RPMI7951 (cell line): ENCODE results near the gene ALS2CL. TPM values are rescaled to one million over a fixed set of nuclear protein-coding genes. Genes with fewer than 3 reads are reported as not detected.

Source experiments
- DNase-seq: peaks from one replicate; pipeline ENCODE4 v3.0.0-alpha.2; 2012; ENCODE audit warnings: low read depth
- total RNA-seq: library from RNA; depleted of rRNA; stranded (reverse); fragments of >200 nt; shearing (Covaris generic); gene quantifications from 2 replicates; pipeline ENCODE4 v1.2.3, GENCODE V29; 2014

Gene ALS2CL
- total RNA-seq, 1 experiment from 2014 or later = 1.2 TPM

DNA sequence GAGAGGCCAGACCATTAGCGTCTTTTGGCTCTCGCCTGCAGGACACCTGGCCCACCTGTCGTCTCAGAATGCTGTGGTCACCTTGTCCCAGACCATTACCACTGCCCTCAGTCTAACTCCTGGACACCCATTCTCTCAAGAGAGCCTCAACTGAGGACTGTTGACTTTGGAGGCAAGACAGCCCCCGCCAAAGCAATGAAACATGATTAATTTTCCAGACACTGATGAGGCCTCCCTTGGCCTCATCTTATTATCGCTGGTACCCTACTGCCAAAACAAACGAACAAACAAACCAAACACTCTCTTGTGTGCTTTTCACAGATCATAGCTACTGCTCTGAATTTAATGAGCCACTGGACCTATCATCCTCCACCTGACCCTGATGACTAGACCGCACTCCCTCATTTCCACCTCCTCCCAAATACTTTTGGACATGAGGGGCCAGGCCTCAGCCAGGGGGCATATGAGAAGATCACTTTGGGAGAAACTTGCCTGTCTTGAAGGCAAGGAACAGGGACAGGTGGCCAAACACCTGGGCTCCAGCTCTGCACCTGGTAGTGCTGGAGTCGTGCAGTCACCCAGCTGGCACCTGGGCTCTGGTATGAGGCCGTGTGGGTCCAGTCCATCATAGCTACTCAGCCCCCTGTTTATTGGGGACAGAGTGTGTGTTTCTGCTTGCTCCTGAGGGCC is 27.6 kb downstream of the ALS2CL start:
- DNase-seq = no peak

DNA sequence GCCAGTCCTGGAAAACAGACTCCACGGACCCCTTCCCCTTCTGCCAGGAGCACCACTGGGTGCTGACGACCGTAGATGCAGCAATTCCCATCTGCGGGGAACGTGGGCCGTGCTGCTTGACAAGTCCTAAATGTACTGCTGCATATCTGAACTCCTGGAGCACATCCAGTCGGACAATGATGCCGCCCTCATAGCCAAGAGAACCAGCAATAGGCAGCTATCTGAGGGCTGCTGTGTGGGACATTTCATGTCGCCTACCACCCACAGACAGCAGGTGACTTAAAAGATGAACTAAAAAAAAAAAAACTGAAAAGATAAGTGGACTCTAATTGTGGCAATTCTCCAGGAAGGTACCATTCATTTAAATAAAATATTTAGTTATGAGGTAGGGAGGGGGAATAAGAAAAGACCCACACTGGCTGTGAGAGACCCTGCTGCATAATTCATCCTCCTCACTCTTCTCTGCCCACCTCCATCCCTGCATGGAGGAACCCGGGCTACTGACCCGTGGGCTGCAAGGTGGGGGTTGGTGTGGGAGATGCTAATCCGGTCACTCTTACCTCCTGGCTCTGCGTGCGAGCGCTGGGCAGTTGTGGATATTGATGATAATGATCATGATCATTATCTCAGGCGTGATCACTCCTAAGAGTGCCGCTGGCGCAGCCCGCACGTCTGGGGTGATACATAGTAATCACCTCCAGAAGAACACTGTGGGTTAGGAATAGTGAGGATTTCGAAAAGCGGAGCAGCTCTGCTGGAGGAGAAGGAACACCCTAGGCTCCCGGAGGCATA is 28.3 kb downstream of the ALS2CL start:
- no peak for DNase-seq

DNA sequence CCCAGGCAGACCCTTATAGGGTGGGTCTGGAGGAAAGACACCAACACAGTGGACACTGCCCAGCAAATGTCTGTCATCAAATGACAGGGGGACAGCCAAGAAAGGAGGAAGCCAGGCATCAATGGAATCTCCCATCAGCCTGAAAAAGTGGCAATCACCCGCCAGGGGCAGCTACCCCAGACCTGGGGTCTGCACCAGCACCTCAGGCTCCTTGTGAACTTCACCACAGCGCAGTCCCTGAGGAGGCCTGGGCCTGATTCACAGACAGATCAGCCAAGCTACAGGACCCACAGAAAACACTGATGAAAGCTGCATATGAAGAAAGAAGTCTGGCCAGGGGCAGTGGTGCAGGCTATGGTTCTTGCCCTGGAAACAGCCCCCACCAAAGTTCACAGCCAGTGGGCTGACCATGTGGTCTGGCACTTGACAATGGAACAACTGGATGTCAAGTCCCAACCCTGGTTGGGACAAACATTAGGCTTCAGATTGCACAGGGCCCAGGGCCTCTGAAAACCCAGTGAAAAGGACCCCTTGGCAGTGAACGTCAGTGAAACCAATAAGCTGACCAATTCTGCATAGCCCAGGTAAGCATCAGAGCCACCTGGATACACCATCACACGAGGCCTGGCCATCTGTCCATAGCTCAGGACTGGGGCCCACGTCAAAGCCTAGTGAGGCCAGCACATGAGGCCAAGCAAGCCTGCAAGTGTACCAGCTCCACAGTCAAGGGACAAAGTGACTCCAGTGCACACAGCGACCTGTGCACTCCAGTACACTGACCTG is 29.1 kb downstream of the ALS2CL start:
- DNase-seq = no peak

DNA sequence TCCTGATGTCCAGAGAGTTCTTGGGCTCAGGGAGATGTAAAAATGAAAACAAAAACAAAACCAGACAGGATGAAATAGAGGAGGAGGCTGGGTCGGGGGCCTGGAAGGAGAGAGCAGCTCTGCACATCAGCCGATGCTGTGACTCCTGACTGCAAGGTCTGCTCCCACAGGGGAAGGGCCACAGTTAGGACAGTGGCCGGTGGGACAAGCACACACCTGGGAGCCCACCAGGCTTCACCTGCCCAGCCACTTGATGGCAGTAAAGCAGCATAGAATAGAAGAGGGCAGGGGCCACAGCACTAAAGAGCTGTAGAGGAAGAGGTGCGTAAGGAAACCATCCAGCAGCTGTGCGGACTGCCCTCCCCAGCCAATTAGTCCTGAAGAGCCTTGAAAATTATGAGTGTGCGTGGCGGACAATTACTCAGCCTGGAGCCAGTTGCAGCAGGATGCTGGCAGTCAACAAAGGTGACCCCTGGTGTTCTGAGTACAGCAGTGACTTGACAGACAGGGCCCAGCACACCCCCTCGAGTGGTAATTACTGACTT is 29.8 kb downstream of the ALS2CL start:
- DNase-seq = peak; percentile 47

DNA sequence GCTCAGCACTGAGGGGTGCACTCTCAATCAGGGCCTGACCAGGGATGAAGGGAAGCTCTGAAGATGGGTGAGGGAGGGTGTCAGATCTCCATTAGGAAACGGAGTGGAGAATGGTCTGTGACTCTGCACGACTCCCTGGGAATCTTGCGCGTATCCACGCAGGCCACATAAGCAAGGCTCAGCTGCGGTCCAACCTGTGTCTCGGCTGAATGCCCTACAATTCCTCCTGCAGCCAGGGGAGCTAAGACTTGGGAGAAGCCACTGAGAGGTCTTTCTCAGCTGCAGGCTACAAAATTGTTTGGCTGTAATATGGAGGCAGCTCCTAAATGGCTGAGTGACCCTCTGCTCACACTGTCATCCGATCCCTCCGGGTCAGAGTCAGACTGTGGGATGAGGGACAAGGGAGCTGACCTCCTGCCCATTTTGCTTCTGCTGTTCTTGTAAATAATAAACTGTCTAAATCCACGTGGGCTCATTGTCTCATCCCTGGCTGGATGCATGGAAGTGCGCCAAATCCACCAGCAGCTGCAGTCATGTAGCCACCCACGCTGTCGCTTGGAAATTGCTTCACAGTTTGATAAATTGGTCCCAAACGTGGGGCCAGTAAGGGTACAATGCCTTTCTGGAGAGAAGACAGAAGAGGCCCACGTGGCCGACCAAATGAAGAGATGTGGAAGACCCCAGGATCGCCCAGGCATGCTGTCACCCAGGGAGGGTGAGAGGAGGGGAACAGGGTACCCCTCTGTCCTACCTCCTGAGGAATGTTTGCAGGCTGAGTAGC is 30.5 kb downstream of the ALS2CL start:
- peak; percentile 78 for DNase-seq

DNA sequence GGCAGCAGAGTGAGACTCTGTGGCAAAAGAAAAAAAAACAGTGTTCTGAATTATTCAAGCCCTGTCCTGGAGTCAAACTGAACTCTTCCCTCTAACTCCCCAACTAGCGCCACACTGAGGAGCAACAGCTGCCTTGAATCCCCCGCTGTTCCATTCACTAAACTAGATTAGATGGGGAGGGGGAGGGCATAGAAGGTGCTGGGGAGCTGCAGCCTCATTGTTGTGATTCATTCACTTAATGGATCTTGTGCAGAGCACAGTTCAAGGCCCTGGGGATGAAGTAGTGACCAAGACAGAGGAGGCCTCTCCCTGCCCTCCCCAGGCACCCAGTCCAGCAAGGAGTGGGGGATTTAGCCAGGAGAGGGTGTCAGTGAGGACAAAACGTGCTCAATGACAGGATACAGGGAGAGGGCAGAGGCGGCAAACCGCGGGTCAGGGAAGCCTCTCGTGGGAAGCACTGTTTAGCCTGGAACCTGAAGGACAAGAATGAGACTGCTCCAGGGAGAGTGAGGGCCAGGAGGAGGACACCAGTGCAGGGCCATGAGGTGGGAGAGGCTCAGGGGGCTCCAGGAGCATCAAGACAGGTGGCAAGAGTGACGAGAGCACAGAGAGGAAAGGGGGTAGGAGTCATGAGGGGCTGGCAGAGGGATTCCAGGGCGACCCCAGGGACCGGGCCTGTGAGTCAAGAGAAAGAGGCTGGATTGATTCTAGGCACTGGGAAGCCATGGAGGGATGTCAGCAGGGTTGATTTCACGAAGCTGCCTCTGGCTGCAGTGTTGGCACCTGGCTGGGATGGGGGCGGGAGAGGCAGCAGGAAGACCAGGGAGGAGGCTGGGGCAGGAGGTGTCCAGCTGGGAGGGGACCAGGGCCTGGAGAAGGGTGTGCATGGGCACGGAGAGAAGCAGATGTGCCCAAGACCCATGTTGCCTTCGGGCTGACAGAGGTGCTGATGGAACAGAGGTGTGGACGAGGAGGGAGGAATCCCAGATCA is 31.4 kb downstream of the ALS2CL start:
- DNase-seq = no peak

DNA sequence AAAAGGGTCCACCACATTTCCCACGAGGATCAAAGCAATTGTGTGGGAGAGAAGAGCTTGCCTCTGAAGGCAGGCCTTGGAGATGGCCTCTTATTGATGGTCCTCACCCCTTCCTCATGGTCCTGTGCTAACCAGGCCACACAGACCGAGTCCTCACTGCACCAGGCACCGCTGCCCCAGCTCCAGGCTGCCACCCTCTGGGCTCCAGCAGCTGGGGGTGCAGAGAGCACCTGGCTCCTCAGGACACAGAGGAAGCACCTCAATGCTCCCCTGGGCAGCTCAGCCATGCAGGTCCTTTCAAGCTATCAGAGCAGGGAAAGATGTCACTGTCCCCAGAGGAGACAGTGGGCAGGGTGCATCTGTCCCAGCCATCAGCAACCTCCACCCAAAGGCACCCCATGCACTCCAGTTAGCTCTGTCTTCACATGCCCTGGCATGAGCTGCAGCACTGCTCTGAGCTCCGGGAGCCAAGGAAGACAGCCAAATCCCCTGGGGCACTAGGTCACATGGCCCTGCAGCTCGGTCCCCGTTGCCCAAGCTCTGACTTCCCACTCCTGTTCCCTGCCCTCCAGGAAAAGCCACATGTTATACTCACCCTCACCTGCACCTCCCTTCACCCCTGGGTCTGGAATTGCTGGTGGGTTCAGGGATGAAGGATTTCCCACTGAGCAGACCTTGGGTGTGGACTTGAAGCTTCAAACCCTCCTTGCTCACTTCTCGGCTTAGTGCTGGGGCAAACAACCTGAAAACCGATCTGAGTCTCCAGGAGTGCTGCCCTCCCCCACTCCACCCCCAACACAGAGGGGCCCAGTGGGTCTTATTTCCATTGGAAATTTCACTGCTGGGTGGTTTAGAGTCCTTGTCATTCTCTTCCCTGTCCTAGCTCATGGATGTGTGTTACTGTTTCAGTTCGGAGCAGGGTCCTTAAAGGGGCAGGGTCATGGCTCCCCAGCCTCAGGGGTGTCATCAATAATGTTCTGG is 32.6 kb downstream of the ALS2CL start:
- DNase-seq = peak; percentile 62

DNA sequence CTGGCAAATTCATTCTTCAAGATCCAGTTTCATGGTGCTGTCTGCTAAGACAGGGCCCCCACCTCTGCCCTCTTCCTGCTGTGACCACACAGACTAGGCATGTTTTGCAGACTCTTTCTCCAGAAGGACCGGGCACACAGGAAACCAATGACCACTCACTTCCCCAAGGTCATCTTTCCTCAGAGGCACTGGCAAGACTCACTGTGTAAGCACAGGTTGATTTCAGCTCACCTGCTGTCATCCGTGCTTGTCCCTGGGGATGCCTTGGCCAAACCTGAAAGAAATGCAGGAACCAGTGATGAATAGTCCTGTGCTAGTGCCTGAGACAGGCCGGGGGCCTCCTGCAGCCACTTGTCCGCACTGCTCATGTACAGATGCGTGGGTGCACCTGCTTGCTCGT is 33.5 kb downstream of the ALS2CL start:
- DNase-seq = peak; percentile 63

DNA sequence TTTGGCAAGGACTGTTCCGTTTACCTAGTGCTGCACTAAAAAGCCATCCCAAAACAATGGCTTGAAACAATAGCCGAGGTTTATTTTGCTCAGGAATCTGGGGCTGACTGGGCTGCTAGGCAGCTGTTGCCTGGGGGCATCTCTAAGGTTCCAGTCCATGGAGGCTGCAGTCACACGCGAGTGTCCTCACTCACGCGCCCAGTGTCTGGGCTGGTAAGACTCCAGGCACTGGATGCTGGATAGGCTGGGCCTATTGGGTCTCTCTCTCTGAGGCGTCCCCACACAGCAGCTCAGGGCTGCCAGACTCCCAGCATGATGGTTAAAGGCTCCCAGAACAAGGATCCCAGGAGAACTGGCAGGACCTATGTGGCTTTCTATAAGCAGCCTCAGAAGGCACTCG is 34.2 kb downstream of the ALS2CL start:
- DNase-seq = peak; percentile 92

DNA sequence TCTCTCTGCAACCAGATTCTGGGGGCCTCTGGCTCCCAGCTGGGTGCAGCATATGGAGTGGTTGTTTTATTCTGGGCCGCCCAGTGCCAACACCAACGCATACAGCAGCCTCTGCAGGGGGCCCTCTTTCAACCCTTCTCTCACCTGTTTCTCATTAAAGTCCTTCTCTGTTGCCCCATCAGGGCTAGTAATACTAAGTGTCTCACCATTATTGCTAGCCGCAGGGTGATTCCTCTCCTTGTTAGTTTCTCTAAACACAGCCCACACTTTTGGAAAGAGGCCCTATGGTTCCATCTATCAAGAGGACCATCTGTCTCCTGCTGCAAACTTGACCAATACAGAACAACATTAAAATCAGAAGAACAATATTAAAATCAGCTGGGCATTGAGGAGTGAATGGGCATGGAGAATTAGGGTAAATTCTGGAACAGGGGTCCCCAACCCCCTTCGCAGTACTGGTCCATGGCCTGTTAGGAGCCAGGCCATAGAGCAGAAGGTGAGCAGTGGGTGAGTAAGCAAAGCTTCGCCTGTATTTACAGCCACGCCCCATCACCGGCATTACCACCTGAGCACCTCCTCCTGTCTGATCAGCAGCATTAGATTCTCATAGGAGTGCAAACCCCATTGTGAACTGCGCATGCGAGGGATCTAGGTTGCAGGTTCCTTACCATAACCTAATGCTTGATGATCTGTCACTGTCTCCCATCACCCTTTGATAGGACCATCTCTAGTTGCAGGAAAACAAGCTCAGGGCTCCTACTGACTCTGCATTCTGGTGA is 36.5 kb downstream of the ALS2CL start:
- DNase-seq = peak; percentile 83

DNA sequence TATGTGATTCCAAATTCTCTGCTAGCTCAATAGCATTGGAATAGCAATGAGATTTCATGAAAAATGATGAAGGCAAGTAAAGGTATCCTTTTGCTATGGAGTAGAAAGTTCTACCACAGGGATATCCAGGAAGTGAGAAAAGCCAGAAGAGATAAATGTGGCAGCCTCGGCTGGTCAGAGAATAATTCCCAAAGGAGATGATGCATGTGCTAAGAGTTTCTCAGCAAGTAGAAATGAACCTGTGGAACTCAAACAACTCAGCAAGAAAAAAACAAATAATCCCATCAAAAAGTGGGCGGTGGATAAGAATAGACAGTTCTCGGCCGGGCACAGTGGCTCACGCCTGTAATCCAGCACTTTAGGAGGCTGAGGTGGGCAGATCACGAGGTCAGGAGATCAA is 38.2 kb downstream of the ALS2CL start:
- no peak for DNase-seq

DNA sequence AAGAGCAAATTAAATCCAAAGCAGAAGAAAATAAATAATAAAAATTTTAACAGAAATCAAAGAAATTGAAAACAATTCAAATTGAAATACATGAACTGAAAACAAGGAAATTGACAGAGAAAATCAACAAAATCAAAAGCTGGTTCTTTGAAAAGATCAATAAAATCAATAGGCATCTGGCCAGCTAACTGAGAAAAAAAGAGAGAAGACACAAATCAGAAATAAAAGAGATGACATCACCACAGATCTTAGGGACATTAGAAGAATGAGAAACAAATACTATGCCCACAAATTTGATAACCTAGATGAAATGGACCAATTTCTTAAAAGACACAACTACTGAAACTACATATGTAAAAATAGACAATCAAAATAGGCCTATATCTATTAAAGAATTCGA is 42.4 kb downstream of the ALS2CL start:
- DNase-seq = no peak

DNA sequence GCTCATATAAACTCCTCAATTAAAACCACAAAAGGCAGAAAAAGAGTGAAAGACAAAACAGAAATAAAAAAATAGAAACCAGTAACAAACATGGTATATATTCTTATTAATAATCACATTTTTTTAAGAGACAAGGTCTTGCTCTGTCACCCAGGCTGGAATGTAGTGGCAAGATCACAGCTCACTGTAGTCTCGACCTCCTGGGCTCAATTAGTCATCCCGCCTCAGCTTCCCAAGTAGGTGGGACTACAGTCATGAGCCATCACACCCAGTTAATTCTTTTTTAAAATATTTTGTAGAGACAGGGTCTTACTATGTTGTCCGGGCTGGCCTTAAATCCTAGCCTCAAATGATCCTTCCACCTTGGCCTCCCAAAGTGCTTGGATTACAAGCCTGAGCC is 44.0 kb downstream of the ALS2CL start:
- peak; percentile 62 for DNase-seq

DNA sequence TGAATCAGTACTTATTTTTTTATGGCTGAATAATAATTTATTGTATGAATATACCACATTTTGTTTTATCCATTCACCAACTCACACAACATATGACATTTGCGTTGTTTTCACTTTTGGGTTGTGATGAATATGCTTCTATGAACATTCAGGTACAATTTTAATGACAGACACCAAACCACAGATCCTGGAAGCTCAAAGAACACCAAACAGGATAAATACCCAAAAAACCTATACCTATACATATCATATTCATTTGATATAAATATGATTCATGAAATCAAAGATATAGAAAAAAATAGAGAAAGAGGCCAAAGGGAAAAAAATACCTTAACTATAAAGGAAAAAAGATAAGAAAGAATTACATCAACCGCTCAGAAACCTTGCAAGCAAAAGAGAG is 45.4 kb downstream of the ALS2CL start:
- DNase-seq = no peak

DNA sequence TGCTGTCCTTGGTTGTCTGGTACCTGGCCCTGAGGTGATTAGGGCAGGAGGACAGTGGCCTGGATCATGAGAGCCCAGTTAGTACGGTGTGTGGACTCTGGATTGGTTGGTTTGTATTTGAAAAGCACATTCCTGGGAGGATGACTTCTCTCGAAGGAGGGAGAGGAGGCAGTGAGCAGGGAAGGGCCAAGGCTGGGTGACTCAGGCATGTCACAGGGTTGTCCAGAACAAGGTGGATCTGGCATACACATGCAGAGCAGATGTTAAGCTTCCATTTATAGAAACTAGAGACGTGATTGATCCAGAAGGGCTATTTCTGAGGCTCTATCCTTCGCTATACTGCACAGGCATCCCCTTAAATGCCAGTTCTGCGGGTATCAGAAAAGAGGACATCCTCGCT is 46.8 kb downstream of the ALS2CL start:
- peak; percentile 84 for DNase-seq

DNA sequence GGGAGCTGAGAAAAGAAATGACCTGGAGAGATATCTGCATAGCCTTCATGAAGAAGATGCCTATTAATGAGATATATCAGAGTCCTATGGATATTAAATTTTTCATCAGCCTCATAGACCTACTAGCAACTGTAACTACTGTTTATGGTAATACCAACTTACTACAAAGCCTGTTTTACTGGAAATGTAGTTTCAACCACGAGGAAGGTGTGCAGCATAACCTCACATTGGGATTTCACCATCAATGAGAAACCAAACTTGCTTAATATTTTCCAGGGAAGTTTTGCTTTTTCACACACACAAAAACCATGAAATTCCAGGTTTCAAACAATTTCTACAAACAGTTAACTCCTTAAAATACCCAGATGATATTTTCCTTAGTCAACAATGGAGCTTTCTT is 49.8 kb downstream of the ALS2CL start:
- no peak for DNase-seq

DNA sequence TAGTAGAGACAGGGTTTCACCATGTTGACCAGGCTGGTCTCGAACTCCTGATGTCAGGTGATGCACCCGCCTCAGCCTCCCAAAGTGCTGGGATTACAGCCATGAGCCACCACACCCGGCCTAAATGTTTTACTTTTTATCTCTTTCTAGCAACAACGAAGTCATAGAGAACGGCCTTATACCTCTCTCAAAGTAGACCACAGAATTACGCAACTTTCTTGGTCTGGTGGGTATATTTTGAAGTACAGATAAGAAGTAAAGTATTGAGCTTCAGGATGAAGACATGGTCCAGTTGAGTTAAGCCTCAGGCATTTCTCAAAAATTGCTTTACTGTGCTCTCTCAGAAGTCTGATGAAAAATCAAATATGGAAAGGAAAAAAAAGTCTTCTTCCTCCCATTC is 50.5 kb downstream of the ALS2CL start:
- no peak for DNase-seq

DNA sequence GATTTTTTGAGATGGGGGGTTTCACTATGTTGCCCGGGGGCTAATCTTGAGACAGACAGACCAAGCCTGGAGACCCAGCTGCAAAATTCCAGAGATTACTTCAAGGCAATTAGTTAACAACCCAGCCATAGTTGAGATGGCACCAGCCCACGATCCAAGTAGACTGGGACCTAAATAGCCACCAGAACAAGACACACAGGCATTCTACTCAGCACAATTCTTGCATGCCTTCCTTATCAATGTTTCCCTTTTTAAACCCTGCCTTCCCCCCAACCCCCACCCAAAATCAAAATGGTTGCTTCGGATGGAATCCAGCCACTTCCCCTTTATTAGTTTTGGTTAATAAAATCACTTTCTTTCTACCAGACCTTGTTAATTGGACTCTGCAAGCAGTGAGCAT is 52.6 kb downstream of the ALS2CL start:
- DNase-seq = no peak
